Endothelial cell of umbilical vein (primary cell): ENCODE measurements around the gene MED12.

Experiments
- EZH2 ChIP-seq: IDR thresholded peaks from 2 replicates; pipeline ENCODE4 v1.6.1; 2012; ENCODE audit warnings: borderline replicate concordance, low read depth, mild to moderate bottlenecking, moderate library complexity, low read length, inconsistent platforms; ENCODE audit not compliant: severe bottlenecking
- FOS ChIP-seq: IDR thresholded peaks from 2 replicates; pipeline ENCODE4 v1.6.1; 2011; ENCODE audit warnings: mild to moderate bottlenecking, low read length, moderate library complexity, borderline replicate concordance; ENCODE audit not compliant: insufficient read depth
- MYC ChIP-seq: IDR thresholded peaks from one replicate; pipeline ENCODE4 v1.6.1; 2011; ENCODE audit warnings: mild to moderate bottlenecking, low read depth, low read length
- POLR2A ChIP-seq: IDR thresholded peaks from 2 replicates; pipeline ENCODE4 v1.6.1; 2012; ENCODE audit warnings: low read depth, mild to moderate bottlenecking, control low read depth, low read length
- POLR2AphosphoS5 ChIP-seq: IDR thresholded peaks from 2 replicates; pipeline ENCODE4 v1.6.1; 2012; ENCODE audit warnings: low read depth, mild to moderate bottlenecking, control low read depth, low read length, moderate library complexity; ENCODE audit not compliant: insufficient read depth
- TF ChIP-seq, protein P1 (sequence below), 2 donors: IDR thresholded peaks; 1 replicate in 1 of 2; 2 replicates in 1 of 2; pipeline ENCODE4 v1.5.1; 2011; ENCODE audit warnings: low read length in 2 of 2, mild to moderate bottlenecking in 2 of 2, moderate library complexity in 2 of 2, control low read depth in 1 of 2, inconsistent platforms in 1 of 2, low read depth in 1 of 2; ENCODE audit not compliant: insufficient read depth in 1 of 2; ENCODE audit errors: extremely low read depth in 1 of 2
- TF ChIP-seq, protein P2 (sequence below): IDR thresholded peaks from 2 replicates; pipeline ENCODE4 v1.6.1; 2011; ENCODE audit not compliant: insufficient read depth, insufficient read length

DNA sequence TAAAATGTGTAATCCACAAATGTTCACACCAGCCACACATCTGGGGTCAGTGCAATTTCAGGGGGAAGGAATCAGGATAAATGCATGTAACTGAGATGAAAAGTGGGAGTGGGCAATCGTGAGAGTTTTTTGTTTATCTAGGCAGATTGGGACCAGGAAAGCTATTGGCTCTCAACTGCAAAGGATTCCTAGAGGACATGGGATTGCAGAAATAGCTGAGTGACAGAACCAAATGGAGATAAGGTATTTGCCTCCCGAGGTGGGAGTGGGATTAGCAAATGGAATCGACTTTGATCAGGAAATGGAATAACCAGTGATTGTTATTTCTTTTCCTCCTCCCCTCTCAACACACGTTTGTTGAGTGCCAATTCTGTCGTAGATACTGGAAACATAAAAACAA lies 65.7 kb downstream of the MED12 start:
- TF ChIP-seq FOS (no peak), MYC (no peak), POLR2AphosphoS5 (no peak), EZH2 (no peak), POLR2A (no peak)
- TF ChIP-seq, protein P1, sequence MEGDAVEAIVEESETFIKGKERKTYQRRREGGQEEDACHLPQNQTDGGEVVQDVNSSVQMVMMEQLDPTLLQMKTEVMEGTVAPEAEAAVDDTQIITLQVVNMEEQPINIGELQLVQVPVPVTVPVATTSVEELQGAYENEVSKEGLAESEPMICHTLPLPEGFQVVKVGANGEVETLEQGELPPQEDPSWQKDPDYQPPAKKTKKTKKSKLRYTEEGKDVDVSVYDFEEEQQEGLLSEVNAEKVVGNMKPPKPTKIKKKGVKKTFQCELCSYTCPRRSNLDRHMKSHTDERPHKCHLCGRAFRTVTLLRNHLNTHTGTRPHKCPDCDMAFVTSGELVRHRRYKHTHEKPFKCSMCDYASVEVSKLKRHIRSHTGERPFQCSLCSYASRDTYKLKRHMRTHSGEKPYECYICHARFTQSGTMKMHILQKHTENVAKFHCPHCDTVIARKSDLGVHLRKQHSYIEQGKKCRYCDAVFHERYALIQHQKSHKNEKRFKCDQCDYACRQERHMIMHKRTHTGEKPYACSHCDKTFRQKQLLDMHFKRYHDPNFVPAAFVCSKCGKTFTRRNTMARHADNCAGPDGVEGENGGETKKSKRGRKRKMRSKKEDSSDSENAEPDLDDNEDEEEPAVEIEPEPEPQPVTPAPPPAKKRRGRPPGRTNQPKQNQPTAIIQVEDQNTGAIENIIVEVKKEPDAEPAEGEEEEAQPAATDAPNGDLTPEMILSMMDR (IDR thresholded peaks at IDR 0.05; ENCODE audit: extremely low read depth in 1 of 2, insufficient read depth in 1 of 2, low read depth in 1 of 2, low read length in 2 of 2): no peak
- TF ChIP-seq, protein P2, sequence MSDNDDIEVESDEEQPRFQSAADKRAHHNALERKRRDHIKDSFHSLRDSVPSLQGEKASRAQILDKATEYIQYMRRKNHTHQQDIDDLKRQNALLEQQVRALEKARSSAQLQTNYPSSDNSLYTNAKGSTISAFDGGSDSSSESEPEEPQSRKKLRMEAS: no peak
